ENCODE measurements around the gene GRID1. TPM values are rescaled to one million over a fixed set of nuclear protein-coding genes. Genes with fewer than 3 reads are reported as not detected.
A peak's percentile ranks its signal among the peaks of the same experiment; 100 is the strongest.

Gene GRID1
- polyA plus RNA-seq, 1 donor (not counting 4 experiments of a cell fraction or from before 2014, with no cell fraction given): 0.01 TPM

DNA sequence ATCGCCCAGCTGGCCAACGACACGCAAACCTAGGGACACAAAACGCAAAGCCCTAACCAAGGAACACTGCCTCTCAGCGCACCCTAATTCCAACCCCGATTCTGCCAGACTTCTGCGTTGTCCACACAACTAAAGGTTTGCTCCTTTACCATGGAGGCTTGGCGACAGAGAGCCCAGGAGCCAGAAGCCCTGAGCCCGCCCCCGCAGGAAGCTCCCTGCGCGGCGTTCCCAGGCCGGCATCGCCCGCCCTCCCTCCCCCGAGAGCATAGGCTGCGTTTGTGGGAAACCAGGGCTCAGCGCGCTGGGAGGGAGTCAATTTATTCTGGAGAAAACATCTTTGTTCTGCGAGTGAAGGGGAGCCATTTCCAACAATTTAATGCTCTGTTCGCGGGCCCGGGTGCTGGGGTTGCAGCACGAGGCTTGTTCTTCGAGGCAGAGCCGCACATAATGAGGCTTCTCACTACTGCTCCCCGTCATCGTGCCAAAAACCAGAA lies 103.9 kb downstream of the GRID1 start:
- H4K20me1 ChIP-seq (ENCODE audit: control insufficient read depth, extremely low read depth, insufficient read depth, low read length): no peaks in the 10 kb centered on the region
- no peak overlapping the region for H3K27ac ChIP-seq (ENCODE audit: control insufficient read depth, insufficient read depth, low read length)
- no peaks in the 10 kb centered on the region for H3K4me1 ChIP-seq (ENCODE audit: control insufficient read depth, extremely low read depth, insufficient read depth, low read length)
- TF ChIP-seq CTCF (optimal IDR thresholded peaks at IDR 0.05 in 1 of 3, IDR thresholded peaks at IDR 0.05 in 1 of 3, conservative IDR thresholded peaks at IDR 0.05 in 1 of 3; ENCODE audit: extremely low read depth in 1 of 3, insufficient read depth in 2 of 3, low read length in 3 of 3) (no peak), EZH2 (IDR thresholded peaks at IDR 0.05; ENCODE audit: low read length) (no peak)
- DNase-seq (ENCODE audit: low read depth, low spot score) (no peak), FAIRE-seq (no peak)
- H3K79me2 ChIP-seq (ENCODE audit: control insufficient read depth, insufficient read depth, low read length): no peaks in the 10 kb centered on the region
- no peak overlapping the region for H3K4me3 ChIP-seq (ENCODE audit: control insufficient read depth in 2 of 3, extremely low read depth in 1 of 3, insufficient read depth in 2 of 3, low read depth in 1 of 3, low read length in 3 of 3)
- H3K4me2 ChIP-seq (ENCODE audit: control insufficient read depth, extremely low read depth, insufficient read depth, low read depth, low read length): no peak overlapping the region
- no peak overlapping the region for H2AFZ ChIP-seq (ENCODE audit: control insufficient read depth, low read length)
- dilution Hi-C loops (cut with MboI; ENCODE audit: extremely low pct_ligation_motif_present, low sequenced_read_pairs): no loop called here
- H3K9me1 ChIP-seq (ENCODE audit: control insufficient read depth, extremely low read depth, insufficient read depth, low read length): no peaks in the 10 kb centered on the region
- H3K27me3 ChIP-seq (ENCODE audit: control insufficient read depth, extremely low read depth, insufficient read depth, low read length): peaks cover 15% of the 10 kb centered on the region
- H3K36me3 ChIP-seq (ENCODE audit: control insufficient read depth in 2 of 2, extremely low read depth in 1 of 2, insufficient read depth in 2 of 2, low read length in 2 of 2): no peaks in the 10 kb centered on the region
- H3K9me3 ChIP-seq (ENCODE audit: control insufficient read depth, low read depth, low read length): no peaks in the 10 kb centered on the region
- H3K9ac ChIP-seq (ENCODE audit: control insufficient read depth, extremely low read depth, insufficient read depth, low read length): no peak overlapping the region

GRCh38 chr10:86261941-86262687 lies 104.5 kb downstream of the GRID1 start:
- TF ChIP-seq CTCF (optimal IDR thresholded peaks at IDR 0.05 in 1 of 3, IDR thresholded peaks at IDR 0.05 in 1 of 3, conservative IDR thresholded peaks at IDR 0.05 in 1 of 3; ENCODE audit: extremely low read depth in 1 of 3, insufficient read depth in 2 of 3, low read length in 3 of 3) (peak in 2 of 3 experiments; percentile 49 to 57), EZH2 (IDR thresholded peaks at IDR 0.05; ENCODE audit: low read length) (no peak)
- H3K79me2 ChIP-seq (ENCODE audit: control insufficient read depth, insufficient read depth, low read length): no peaks in the 10 kb centered on the region
- no peaks in the 10 kb centered on the region for H3K9me1 ChIP-seq (ENCODE audit: control insufficient read depth, extremely low read depth, insufficient read depth, low read length)
- no peaks in the 10 kb centered on the region for H3K9me3 ChIP-seq (ENCODE audit: control insufficient read depth, low read depth, low read length)
- FAIRE-seq (no peak), DNase-seq (ENCODE audit: low read depth, low spot score) (no peak)
- no peaks in the 10 kb centered on the region for H3K4me1 ChIP-seq (ENCODE audit: control insufficient read depth, extremely low read depth, insufficient read depth, low read length)
- H3K4me3 ChIP-seq (ENCODE audit: control insufficient read depth in 2 of 3, extremely low read depth in 1 of 3, insufficient read depth in 2 of 3, low read depth in 1 of 3, low read length in 3 of 3): no peak overlapping the region
- H3K4me2 ChIP-seq (ENCODE audit: control insufficient read depth, extremely low read depth, insufficient read depth, low read depth, low read length): no peak overlapping the region
- no peak overlapping the region for H3K9ac ChIP-seq (ENCODE audit: control insufficient read depth, extremely low read depth, insufficient read depth, low read length)
- H4K20me1 ChIP-seq (ENCODE audit: control insufficient read depth, extremely low read depth, insufficient read depth, low read length): no peaks in the 10 kb centered on the region
- no peak overlapping the region for H2AFZ ChIP-seq (ENCODE audit: control insufficient read depth, low read length)
- peaks cover 15% of the 10 kb centered on the region for H3K27me3 ChIP-seq (ENCODE audit: control insufficient read depth, extremely low read depth, insufficient read depth, low read length)
- dilution Hi-C loops (cut with MboI; ENCODE audit: extremely low pct_ligation_motif_present, low sequenced_read_pairs): no loop called here
- H3K36me3 ChIP-seq (ENCODE audit: control insufficient read depth in 2 of 2, extremely low read depth in 1 of 2, insufficient read depth in 2 of 2, low read length in 2 of 2): no peaks in the 10 kb centered on the region
- H3K27ac ChIP-seq (ENCODE audit: control insufficient read depth, insufficient read depth, low read length): no peak overlapping the region
